ENCODE data around the gene SNX13.
A peak's percentile ranks its signal among the peaks of the same experiment; 100 is the strongest.

Gene SNX13

GRCh38 chr7:17943006-17943405 is 2.7 kb upstream of the SNX13 start:
- DNase-seq = no peak

DNA sequence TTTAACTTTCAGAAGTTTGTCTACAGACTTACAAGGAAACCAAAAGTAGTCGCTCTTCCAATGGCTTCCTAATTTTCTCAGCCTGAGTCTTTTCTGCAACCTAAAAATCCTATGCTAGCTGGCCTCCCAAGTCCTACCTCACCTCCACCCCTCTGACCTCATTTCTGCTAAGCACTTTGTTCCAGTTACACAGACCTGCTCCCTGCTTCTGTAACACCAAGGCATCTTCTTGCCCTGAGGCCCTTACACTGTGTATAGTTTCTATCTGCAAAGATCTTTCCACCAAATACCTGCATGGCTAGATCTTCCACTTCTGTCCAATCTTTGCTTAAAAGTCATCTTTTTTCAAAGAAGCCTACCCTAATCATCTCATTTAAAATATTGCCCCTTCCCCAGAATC is 1.9 kb upstream of the SNX13 start:
- DNase-seq = no peak

GRCh38 chr7:17940951-17941431 is 697 bp upstream of the SNX13 start:
- no peak for DNase-seq

GRCh38 chr7:17939606-17940301 is 540 bp downstream of the SNX13 start:
- no peak for DNase-seq

GRCh38 chr7:17939211-17939605 is 1.1 kb downstream of the SNX13 start:
- DNase-seq = peak; percentile 36

DNA sequence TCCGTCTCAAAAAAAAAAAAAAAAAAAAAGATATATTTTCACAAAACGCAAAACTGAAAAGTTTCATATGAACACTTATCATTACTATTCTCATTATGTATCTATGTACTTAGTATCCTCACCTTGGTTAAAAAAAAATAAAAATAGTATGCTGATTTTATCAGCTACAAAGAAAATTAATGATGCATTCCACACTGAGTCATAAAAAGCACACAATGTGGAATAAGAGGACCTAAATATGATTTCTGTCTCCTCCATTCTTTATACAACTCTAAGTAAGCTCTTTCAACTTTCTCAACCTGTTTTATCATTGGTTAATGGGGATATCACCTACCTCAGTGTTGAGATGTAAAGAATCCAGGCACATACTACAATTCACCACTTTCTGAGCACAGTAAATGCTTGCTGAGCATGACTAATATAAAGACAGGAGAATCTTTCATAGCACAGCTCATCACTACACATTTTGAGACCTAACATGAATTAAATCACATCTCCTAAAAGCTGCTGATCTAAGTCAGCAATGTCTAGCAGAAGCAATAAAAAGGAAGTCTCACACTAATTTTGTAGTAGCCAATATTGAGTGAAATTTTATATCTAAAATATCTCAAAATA is 2.7 kb downstream of the SNX13 start:
- no peak for DNase-seq

DNA sequence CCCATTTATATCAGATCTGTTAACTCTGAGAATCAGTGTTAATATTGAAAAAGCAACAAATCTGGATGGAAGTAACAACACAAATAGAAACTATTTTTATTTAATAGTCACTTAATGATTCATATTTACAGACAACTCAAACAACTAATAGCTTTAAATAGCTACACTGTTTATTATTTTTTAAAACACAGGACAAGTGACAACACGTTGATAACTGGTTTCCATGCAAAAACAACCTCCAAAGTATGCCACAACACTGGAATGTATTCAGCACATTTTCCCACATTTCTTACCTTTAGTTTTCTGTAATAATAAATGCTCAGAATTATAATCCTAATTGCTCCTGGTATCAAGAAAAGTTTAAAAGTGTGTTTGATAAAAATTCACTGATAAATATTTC is 4.0 kb downstream of the SNX13 start:
- no peak for DNase-seq

GRCh38 chr7:17934612-17935240 is 5.6 kb downstream of the SNX13 start:
- DNase-seq = no peak

- no peak for DNase-seq
Measured at GRCh38 chr7:17934094-17934493, 6.2 kb downstream of the SNX13 start.

DNA sequence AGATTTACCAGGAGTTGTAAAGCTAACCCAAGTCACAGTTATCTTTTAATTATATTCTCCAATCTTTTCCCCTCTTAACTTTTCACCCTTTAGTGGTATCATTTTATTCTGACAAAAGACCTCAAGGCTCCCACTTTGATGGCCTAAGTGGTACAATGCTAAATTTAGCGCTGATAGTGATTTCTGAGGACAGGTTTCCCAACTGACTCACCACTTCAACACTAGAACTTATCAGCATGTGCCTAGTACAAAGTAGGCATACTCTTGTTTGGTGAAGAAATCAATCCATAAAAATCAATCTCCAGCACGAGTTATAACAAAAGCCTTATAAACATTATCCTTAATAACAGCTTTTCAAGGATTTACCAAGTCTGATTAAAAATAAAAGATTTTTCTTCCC is 7.5 kb downstream of the SNX13 start:
- DNase-seq = no peak

- no peak for DNase-seq
Measured at GRCh38 chr7:17931069-17931468, 9.2 kb downstream of the SNX13 start.

- no peak for DNase-seq
Measured at GRCh38 chr7:17930546-17930945, 9.7 kb downstream of the SNX13 start.

DNA sequence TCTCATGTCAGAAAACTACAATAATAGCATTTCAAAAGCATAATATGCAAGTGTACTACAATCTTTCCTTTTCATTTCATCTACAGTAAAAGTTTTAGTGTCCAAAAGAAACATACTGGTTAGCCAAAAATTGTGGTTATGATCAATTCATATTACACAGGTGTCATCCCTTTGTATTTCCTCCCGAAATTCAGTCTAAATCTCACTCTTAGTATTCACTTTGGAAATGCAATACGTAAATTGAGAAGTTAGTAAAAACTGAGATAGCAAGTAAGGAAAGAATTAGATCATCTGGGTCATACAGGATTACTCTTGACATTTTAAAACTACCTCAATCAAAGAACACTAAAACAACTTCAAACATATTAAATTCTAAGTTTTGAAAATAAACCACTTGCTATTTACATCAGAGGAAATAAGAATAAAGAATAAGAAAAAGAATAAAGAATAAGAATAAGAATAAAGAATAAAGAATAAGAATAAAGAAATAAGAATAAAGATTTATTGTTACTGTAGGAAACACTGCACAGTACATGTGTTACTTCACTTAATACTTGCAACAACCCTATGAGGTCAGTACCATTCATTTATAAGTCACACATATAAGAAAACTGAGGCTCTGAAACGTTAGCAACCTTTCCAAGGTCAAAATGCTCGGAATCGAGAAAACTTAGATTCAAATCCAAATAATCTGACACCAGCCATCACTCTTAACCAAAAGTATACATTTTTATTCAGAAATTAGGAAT is 10.5 kb downstream of the SNX13 start:
- no peak for DNase-seq

GRCh38 chr7:17928055-17928454 is 12.2 kb downstream of the SNX13 start:
- no peak for DNase-seq

DNA sequence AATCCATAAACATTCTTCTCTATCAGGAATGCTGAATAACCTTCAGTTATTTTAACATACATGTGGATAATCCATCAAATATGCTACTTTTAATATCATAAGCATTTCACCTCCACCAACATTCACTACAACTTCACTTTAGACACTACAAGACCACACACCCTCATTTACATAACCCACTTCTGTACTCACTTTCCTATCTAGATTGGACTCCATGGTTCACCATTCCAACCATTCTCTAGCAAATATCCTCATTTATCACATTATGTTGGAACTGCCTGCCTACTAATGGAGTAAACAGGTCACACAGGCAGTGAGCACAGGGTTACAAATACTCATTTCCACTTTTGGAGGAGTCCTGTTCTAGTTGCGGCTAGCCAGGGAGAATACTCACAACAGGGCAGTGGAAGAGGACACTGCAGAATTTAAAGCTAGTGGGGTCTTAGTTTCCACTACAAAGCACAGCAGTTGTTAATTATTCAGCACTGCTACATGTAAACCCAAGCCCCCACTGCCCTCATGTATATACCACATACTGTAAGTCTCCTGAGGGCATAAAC is 18.4 kb downstream of the SNX13 start:
- no peak for DNase-seq

- DNase-seq = no peak
Measured at GRCh38 chr7:17917842-17918241, 22.5 kb downstream of the SNX13 start.

DNA sequence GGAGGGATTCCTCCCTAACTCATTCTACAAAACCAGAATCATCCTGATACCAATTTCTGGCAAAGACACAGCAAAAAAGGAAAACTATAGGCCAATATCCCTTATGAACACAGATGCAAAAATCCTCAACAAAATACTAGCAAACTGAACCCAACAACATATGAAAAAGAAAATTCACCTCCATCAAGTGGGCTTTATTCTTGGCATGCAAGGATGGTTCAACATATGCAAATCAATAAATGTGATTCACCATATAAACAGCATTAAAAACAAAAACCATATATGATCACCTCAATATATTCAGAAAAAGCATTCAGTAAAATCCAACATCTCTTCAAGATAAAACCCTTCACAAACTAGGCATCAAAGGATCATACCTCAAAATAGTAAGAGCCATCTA is 23.5 kb downstream of the SNX13 start:
- no peak for DNase-seq

- no peak for DNase-seq
Measured at GRCh38 chr7:17915796-17916195, 24.5 kb downstream of the SNX13 start.

GRCh38 chr7:17915168-17915567 is 25.1 kb downstream of the SNX13 start:
- DNase-seq = no peak

DNA sequence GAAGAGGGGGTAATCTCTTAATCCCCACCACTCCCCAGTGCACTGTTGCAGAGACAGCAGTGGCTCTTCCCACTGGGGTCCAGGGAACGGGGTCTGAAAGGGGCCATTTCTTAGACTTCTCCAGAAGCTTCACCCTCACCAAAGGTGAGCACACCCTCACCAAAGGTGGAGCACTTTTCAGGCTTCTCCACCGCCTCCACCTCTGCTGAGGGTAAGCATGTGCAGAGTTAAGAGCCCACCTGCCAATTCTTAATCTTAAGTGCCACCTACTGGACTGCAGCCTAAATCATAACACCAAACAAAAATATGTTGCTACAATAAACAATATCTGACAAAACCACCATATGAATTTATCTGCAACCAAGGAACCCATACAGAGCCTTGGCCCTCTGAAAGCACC is 27.0 kb downstream of the SNX13 start:
- DNase-seq = no peak

DNA sequence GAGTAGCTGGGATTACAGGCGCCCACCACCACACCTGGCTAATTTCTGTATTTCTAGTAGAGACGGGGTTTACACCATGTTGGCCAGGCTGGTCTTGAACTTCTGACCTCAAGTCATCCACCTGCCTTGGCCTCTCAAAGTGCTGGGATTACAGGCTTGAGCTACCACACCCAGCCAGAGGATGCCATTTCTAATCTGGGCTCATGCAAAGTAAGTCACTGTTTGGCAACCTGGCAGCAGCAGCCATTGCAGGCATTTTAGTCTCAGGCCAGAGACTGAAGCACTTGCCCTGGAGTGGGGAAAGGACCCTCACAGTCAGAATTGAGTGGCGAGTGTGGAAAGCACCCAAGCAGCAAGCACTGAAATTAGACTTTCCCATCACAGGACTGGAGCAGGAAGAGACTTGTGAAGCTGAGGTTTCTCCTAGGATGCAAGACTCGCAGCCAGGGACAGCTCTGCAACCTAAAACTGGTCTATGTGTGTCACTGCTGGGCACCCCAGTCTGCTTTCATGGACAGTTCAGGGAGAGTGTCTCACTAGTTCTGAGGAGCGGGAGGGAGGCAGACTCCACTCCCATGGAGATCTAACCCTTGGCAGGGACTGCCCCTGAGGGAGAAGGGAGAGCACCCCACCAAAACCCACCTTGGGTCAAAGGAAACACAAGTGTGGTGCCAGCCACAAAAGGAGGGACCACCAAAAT is 27.6 kb downstream of the SNX13 start:
- DNase-seq = no peak

DNA sequence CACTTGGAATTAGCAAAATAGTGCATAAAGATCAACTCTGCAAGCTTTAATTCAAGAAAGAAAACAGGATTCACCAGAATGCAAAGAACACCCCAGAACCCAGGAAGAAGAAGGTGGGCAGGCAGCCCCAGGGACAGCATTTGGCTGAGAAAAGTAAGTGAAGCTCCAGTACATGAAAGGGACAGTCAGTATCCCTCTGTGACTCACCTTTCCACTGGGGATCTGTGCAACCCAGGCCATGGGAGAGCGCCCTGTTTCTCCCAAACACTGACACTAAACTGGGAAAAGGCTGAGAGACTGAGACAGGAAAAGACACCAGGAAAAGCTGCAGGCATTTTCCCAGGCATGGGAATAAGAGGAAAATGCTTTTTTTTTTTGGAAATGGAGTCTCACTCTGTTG is 28.2 kb downstream of the SNX13 start:
- no peak for DNase-seq

DNA sequence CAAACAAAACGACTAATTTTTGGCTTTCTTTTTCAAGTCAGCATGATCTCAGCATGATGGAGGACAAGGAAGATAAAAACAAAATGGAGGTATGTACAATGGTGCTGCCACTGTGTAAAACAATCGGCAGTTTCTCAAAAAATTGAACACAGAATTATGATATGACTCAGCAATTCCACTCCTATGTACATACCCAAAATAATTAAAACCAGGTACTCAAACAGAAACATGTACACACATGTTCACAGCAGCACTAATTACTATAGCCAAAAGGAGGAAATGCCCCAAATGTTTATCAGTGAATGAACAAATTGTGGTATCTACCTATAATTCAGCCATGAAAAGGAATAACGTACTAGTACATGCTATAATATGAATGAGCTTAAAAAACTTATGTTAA is 29.9 kb downstream of the SNX13 start:
- DNase-seq = no peak

Measured in DMS 273 treated with DMSO at 0.1 percent for 48 hours (cell line).